ENCODE results near the gene PTPN14. TPM values are rescaled to one million over a fixed set of nuclear protein-coding genes. Genes with fewer than 3 reads are reported as not detected.

Gene PTPN14
- total and polyA plus RNA-seq, 11 donors = 8.7 to 52.0 (median 33.5) TPM

GRCh38 chr1:214542275-214543199 is 8.9 kb downstream of the PTPN14 start:
- Histone ChIP-seq H3K4me3 (no peak overlapping the region), H3K9me3 (no peaks in the 10 kb centered on the region), H3K27me3 (no peaks in the 10 kb centered on the region), H3K4me1 (peaks cover 3 to 79% (median 45%) of the 10 kb centered on the region in 12 donors), H3K27ac (peak overlapping the region in 7 of 12 donors; percentile 25 to 65 (median 49)), H3K36me3 (no peaks in the 10 kb centered on the region)
- ATAC-seq (peak; percentile 54 to 70 (median 66)), DNase-seq (peak in 2 of 5 donors; percentile 28 to 31)
- WGBS, 4 donors = 63 to 72% (median 68%) methylated on average over 11 of the region's 11 CpGs
- intact Hi-C loops (cut with DNase I) = loop anchor here in 1 of 10 donors (10.0 kb wide), 1 partner anchor 48 kb away; no protein-coding TSS in a partner anchor
- TF ChIP-seq POLR2A (IDR thresholded peaks at IDR 0.05) (no peak), CTCF (IDR thresholded peaks at IDR 0.05) (no peak)

- no peaks in the 10 kb centered on the region for H3K36me3 ChIP-seq
- intact Hi-C loops (cut with DNase I) = loop anchor here in 1 of 10 donors (10.0 kb wide), 1 partner anchor 47 kb away; no protein-coding TSS in a partner anchor
- peaks cover 0 to 78% (median 47%) of the 10 kb centered on the region in 12 donors for H3K4me1 ChIP-seq
- TF ChIP-seq POLR2A (IDR thresholded peaks at IDR 0.05) = no peak
- no peak for TF ChIP-seq CTCF (IDR thresholded peaks at IDR 0.05)
- 69 to 79% (median 70%) methylated on average over 2 of the region's 2 CpGs for WGBS, 4 donors
- no peak overlapping the region for H3K4me3 ChIP-seq
- DNase-seq (no peak), ATAC-seq (no peak)
- H3K27me3 ChIP-seq = no peaks in the 10 kb centered on the region
- H3K27ac ChIP-seq = peak overlapping the region in 2 of 12 donors; percentile 49 to 65
- no peaks in the 10 kb centered on the region for H3K9me3 ChIP-seq
Measured at GRCh38 chr1:214541693-214542092, 9.7 kb downstream of the PTPN14 start.

- no peaks in the 10 kb centered on the region for H3K36me3 ChIP-seq
- WGBS, 4 donors = 94 to 100% (median 98%) methylated on average over 2 of the region's 2 CpGs
- H3K27me3 ChIP-seq = no peaks in the 10 kb centered on the region
- DNase-seq (no peak), ATAC-seq (no peak)
- peak overlapping the region in 1 of 12 donors; percentile 65 for H3K27ac ChIP-seq
- TF ChIP-seq POLR2A (IDR thresholded peaks at IDR 0.05) (no peak), CTCF (IDR thresholded peaks at IDR 0.05) (no peak)
- H3K9me3 ChIP-seq = no peaks in the 10 kb centered on the region
- intact Hi-C loops (cut with DNase I) = loop anchor here in 1 of 10 donors (10.0 kb wide), 1 partner anchor 46 kb away; no protein-coding TSS in a partner anchor
- peaks cover 0 to 78% (median 44%) of the 10 kb centered on the region in 12 donors for H3K4me1 ChIP-seq
- no peak overlapping the region for H3K4me3 ChIP-seq
Measured at GRCh38 chr1:214541206-214541605, 10.2 kb downstream of the PTPN14 start.

- H3K36me3 ChIP-seq = no peaks in the 10 kb centered on the region
- no peaks in the 10 kb centered on the region for H3K9me3 ChIP-seq
- DNase-seq = peak in 1 of 5 donors; percentile 34
- WGBS, 4 donors = 50 to 69% (median 54%) methylated on average over 5 of the region's 5 CpGs
- H3K27ac ChIP-seq = peak overlapping the region in 3 of 12 donors; percentile 32 to 51 (median 37)
- ATAC-seq = peak; percentile 68 to 87 (median 78)
- no peaks in the 10 kb centered on the region for H3K27me3 ChIP-seq
- intact Hi-C loops (cut with DNase I) = loop anchor here in 1 of 10 donors (10.0 kb wide), 1 partner anchor 46 kb away; no protein-coding TSS in a partner anchor
- no peak overlapping the region for H3K4me3 ChIP-seq
- peaks cover 0 to 70% (median 42%) of the 10 kb centered on the region in 12 donors for H3K4me1 ChIP-seq
- TF ChIP-seq CTCF (IDR thresholded peaks at IDR 0.05) (no peak), POLR2A (IDR thresholded peaks at IDR 0.05) (no peak)
Measured at GRCh38 chr1:214540324-214540723, 11.1 kb downstream of the PTPN14 start.
